ENCODE results near the gene MALSU1. TPM values are rescaled to one million over a fixed set of nuclear protein-coding genes. Genes with fewer than 3 reads are reported as not detected.

MALSU1 gene
- total RNA-seq, 1 donor from 2014 or later, result 56.7 TPM

DNA sequence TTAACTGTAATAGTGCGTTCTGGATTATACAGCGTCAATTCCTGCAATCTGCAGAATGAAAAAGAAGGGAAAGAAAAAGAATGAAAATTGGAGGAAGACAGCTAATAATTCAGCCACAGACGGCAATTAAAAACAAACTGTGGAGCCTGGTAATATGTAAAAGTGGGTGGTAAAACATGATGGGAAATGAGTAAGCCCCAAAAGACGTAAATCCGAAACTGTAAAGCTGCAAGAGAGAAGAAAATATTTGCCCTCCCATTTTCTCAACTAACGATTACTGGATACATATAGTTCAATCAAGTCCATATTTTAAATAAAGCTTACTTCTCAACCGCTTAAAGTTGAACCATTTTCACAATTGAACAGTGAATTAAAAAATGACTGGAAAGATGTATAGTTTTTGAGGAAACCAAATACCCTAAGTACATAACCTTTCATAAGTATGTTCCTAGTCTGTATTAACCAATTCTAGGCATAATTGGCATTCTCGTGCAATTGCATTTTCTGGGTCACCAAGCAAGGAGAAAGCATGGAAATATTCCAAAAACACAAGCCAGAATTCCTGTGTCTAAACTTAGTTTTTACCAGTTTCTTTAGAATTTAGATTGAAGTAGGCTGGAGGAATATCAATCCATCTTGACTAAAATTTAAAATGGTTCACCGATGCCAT, 44.8 kb downstream of the MALSU1 start:
- intact Hi-C loops (cut with DNase I), result no loop called here
- no peaks in the 10 kb centered on the region for H3K36me3 ChIP-seq
- H3K9me3 ChIP-seq, result no peaks in the 10 kb centered on the region
- no peaks in the 10 kb centered on the region for H3K4me1 ChIP-seq
- no peak for DNase-seq (ENCODE audit: extremely low spot score in 2 of 2)
- H3K27me3 ChIP-seq, result no peaks in the 10 kb centered on the region
- H3K4me3 ChIP-seq, result no peak overlapping the region
- TF ChIP-seq POLR2A (IDR thresholded peaks at IDR 0.05), result no peak
- TF ChIP-seq, protein P1, sequence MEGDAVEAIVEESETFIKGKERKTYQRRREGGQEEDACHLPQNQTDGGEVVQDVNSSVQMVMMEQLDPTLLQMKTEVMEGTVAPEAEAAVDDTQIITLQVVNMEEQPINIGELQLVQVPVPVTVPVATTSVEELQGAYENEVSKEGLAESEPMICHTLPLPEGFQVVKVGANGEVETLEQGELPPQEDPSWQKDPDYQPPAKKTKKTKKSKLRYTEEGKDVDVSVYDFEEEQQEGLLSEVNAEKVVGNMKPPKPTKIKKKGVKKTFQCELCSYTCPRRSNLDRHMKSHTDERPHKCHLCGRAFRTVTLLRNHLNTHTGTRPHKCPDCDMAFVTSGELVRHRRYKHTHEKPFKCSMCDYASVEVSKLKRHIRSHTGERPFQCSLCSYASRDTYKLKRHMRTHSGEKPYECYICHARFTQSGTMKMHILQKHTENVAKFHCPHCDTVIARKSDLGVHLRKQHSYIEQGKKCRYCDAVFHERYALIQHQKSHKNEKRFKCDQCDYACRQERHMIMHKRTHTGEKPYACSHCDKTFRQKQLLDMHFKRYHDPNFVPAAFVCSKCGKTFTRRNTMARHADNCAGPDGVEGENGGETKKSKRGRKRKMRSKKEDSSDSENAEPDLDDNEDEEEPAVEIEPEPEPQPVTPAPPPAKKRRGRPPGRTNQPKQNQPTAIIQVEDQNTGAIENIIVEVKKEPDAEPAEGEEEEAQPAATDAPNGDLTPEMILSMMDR (IDR thresholded peaks at IDR 0.05), result no peak
- no peak for TF ChIP-seq POLR2AphosphoS5 (IDR thresholded peaks at IDR 0.05; ENCODE audit: insufficient read depth in 1 of 2, low read depth in 1 of 2)
- H3K27ac ChIP-seq, result no peak overlapping the region

DNA sequence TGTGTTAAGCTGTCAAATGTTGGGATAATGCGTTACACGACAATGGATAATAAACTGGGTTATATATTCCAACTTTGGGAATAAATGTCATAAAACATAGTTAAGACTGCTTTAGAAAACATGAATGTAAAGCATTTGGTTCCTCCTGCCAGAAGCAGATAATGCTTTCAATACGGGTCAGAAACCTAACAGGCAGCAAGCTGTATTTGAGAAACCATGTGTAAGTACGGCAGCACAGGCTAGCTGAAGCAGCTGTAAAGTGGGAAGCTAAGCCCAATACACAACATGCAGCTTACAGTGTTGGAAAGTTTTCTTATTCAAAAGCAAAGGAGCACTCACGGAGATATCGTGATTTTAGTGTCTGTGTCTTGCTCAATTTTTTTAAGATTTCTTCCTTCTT, 46.5 kb downstream of the MALSU1 start:
- intact Hi-C loops (cut with DNase I), result no loop called here
- Histone ChIP-seq H3K4me1 (no peaks in the 10 kb centered on the region), H3K36me3 (no peaks in the 10 kb centered on the region), H3K27me3 (no peaks in the 10 kb centered on the region), H3K4me3 (no peak overlapping the region), H3K27ac (no peak overlapping the region), H3K9me3 (no peaks in the 10 kb centered on the region)
- TF ChIP-seq POLR2A (IDR thresholded peaks at IDR 0.05), result no peak
- no peak for DNase-seq (ENCODE audit: extremely low spot score in 2 of 2)

DNA sequence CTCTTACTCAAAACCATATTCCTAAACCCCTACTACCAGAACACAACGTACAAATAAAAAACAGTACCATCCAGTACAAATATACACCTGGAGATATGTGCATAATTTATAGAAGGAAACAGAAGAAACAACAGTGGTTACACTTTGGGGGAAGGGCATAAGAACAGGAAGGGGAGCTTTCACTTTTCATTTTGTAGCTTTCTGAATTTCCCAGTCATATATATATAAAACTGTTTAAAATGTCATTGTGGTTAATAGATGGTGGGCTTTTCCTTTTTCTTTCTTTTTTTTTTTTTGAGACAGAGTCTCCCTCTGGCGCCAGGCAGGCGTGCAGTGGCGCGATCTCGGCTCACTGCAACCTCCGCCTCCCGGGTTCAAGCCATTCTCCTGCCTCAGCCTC, 47.2 kb downstream of the MALSU1 start:
- Histone ChIP-seq H3K9me3 (no peaks in the 10 kb centered on the region), H3K27me3 (no peaks in the 10 kb centered on the region), H3K4me3 (no peak overlapping the region), H3K27ac (no peak overlapping the region), H3K36me3 (no peaks in the 10 kb centered on the region), H3K4me1 (no peaks in the 10 kb centered on the region)
- TF ChIP-seq, protein P1 (IDR thresholded peaks at IDR 0.05), result no peak
- TF ChIP-seq POLR2AphosphoS5 (IDR thresholded peaks at IDR 0.05; ENCODE audit: insufficient read depth in 1 of 2, low read depth in 1 of 2) (no peak), POLR2A (IDR thresholded peaks at IDR 0.05) (no peak)
- no peak for DNase-seq (ENCODE audit: extremely low spot score in 2 of 2)
- intact Hi-C loops (cut with DNase I), result no loop called here

DNA sequence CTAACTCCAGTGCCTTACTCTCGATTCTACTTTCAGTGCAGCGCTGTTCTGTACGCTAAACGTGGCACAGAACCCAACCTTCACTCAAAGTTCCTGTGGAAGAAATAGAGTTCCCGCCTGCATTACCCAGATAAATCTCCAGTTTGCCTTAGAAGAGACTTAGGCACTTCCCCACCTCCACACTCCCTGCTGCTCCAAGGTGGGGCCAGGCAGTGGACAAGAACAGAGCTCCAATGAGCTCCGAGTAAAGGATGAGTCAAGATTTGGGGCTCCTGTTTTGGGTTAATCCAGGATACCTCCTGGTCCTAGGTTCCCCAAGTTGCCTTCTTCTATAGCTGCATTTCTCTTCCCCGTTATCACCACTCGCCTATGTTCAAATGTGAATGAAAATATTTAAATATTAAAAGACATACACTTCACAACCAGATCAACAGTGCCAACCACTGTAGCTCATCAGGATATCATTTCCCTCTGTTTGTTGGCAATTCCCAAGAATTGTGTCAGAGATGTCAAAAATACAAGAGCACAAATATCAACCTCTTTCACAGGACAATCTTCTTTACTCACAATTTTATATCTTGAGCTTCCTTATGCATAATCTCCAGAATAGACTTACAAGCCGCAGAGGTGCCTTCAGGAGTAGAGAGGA, 48.0 kb downstream of the MALSU1 start:
- TF ChIP-seq POLR2A (IDR thresholded peaks at IDR 0.05) (no peak), POLR2AphosphoS5 (IDR thresholded peaks at IDR 0.05; ENCODE audit: insufficient read depth in 1 of 2, low read depth in 1 of 2) (no peak)
- TF ChIP-seq, protein P1 (IDR thresholded peaks at IDR 0.05), result no peak
- intact Hi-C loops (cut with DNase I), result no loop called here
- H3K36me3 ChIP-seq, result no peaks in the 10 kb centered on the region
- H3K9me3 ChIP-seq, result no peaks in the 10 kb centered on the region
- no peak for DNase-seq (ENCODE audit: extremely low spot score in 2 of 2)
- no peaks in the 10 kb centered on the region for H3K4me1 ChIP-seq
- no peak overlapping the region for H3K27ac ChIP-seq
- no peak overlapping the region for H3K4me3 ChIP-seq
- H3K27me3 ChIP-seq, result no peaks in the 10 kb centered on the region

DNA sequence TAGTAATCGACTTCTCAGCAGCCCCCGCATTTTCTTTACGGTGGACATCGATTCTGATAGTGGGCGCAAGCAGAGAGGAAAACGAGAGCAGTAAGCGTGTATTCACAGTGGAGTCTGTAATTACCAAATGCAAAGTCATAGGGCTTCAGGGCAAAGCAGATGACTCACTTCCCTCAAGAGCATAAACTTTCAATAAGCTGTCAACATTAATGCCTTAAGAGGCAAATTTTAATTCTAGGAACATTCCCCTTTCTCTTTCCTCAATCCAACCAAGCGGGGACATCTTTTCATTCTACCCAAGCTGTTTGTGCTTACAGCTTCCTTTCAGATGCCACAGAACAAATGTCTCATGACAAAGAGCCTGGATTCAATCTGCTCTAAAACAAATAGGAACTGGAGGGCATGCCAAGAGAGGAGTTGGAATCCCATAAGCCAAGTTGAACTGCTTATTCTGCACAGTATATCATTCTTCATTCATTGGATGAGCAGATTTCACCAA, 48.6 kb downstream of the MALSU1 start:
- Histone ChIP-seq H3K4me3 (no peak overlapping the region), H3K27ac (no peak overlapping the region), H3K4me1 (no peaks in the 10 kb centered on the region), H3K36me3 (no peaks in the 10 kb centered on the region), H3K9me3 (no peaks in the 10 kb centered on the region), H3K27me3 (no peaks in the 10 kb centered on the region)
- TF ChIP-seq POLR2AphosphoS5 (IDR thresholded peaks at IDR 0.05; ENCODE audit: insufficient read depth in 1 of 2, low read depth in 1 of 2), result no peak
- no peak for TF ChIP-seq POLR2A (IDR thresholded peaks at IDR 0.05)
- TF ChIP-seq, protein P1 (IDR thresholded peaks at IDR 0.05), result no peak
- intact Hi-C loops (cut with DNase I), result no loop called here
- DNase-seq (ENCODE audit: extremely low spot score in 2 of 2), result no peak

Data from vagina (tissue), 2 donors.